HG03025 (cell line): ENCODE results near the gene PPFIBP1.

Source experiments
- ATAC-seq: cut with Tn5 transposase; IDR thresholded peaks from one replicate; pipeline ENCODE4 v1.9.1; 2021; ENCODE audit warnings: mild to moderate bottlenecking, moderate library complexity; ENCODE audit not compliant: unreplicated experiment, low FRiP score

Gene PPFIBP1

DNA sequence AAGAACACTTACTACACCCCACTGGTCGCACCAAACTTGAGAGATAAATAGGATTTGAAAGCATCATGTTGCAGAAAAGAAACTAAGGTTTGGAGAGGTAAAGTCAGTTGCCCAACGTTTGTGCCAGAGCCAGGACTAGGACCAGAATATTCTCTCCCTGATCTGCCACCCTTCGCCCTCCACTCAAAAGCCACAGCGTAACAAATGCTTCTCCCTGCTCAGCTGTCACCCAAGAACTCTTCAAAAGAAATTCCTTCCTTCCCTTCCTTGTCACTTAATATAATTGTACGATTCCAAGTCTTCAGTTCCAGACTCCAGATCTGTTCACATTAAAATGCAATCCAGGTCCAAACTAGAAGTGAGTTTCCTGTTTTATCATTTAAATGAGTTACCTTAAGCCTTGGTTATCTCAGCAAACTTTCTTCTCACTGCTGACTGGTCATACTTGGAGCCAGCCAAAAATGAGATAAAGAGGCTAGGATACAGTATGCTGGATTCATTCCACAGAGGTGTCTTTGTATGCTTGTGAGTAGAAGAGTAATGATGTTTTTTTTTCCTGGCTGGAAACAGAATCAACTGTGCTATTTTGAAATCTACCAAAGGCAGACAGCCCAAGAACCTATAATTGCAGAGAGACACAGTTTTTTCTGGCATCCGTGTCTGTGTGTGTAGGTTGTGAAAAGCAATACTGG is 12.8 kb upstream of the PPFIBP1 start:
- no peak for ATAC-seq

GRCh38 chr12:27511723-27512045 is 12.3 kb upstream of the PPFIBP1 start:
- no peak for ATAC-seq

DNA sequence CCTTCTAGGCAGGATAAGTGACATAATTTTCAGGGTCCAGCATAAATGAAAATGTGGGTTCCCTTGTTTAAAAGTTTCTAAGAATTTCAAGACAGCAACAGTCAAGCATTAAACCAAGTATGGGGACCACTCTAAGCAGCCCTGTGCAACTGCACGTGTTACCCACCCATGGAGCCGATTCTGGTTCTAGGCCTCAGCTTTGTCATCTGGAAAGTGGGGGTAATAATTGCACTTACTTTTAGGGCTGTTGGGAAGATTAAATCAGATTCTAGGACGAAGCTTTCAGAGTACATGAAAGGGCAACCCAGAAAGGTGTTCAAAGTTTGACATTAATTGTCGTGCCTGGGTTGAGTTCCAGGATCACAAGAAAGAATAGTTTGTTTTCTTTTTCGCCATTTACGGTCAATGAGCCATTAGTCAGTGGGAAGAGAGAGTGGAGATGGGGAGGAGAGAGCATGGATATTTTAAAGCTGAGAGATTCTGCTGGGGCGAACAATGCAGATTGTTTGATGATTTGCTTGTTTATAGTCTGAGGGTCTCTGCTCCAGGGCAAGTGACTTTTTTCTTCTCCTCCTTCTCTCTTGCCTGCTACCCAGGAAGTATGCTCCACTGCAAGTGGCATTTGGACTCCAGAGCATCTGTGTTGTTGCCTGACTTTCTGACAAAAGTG is 10.7 kb upstream of the PPFIBP1 start:
- ATAC-seq = no peak

GRCh38 chr12:27515671-27516070 is 8.3 kb upstream of the PPFIBP1 start:
- no peak for ATAC-seq

DNA sequence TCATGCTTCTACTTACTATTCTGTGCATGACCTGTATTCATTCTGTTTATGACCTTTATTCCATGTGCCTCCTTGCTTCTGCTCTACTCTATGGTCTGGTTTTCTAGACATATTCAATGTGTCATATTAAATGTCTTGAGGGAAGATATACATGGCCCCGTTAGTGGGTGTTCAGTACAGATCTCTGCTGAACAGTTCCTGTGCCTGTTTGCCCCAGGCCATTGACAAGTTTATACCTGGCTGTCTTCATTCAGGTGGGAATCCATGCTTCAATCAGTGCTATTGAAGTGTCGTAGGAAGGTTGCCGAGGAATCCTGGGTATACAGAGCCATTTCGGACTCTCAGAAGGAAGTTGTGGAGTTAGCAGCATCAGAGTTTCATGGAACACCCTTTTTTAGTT is 7.4 kb upstream of the PPFIBP1 start:
- no peak for ATAC-seq

- ATAC-seq = no peak
These were observed 6.5 kb upstream of the PPFIBP1 start for GRCh38 chr12:27517546-27517945.

GRCh38 chr12:27517961-27518665 is 5.9 kb upstream of the PPFIBP1 start:
- ATAC-seq = no peak

GRCh38 chr12:27521066-27521465 is 2.9 kb upstream of the PPFIBP1 start:
- no peak for ATAC-seq

DNA sequence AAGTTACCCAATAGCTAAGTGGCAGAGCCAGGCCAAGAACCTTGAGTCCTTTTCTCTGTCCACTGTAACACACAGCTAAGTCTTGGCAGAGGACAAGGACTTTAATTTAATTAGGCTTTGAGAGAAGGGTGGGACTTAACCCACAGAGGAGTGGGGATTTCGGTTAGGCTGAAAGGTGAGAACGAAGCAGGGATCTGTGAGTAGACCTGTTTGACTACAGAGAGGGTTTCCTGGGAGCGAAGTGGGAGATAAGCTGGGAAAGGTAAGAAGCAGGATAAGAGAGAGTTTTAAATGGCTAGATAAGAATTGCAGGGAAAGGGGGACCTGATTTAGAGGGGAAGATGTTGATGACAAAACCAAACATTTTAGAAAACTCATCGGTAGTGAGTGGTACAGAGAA is 2.0 kb upstream of the PPFIBP1 start:
- no peak for ATAC-seq

- ATAC-seq = no peak
These were observed 733 bp upstream of the PPFIBP1 start for GRCh38 chr12:27523305-27523641.

- no peak for ATAC-seq
These were observed 459 bp downstream of the PPFIBP1 start for GRCh38 chr12:27524494-27524835.

- no peak for ATAC-seq
These were observed 1.1 kb downstream of the PPFIBP1 start for GRCh38 chr12:27524839-27525753.

DNA sequence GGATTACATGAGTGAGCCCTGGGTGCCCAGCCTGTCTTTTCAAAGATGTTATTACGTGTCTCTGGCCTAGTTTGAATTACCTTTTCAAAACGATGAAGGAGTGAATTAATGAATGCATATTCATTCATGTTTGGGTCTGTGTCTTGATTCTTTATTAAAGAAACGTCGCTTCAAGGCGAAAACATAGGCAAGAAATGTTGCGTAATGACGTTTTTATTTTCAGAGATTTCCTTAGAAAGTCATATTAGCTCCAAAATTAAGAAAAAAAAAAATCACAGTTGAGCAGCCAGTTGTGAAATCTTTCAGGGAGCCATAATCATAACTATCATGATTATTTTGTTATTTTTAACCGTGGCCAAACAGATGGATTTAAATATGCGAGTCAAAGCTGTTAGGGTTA is 3.5 kb downstream of the PPFIBP1 start:
- ATAC-seq = no peak

- no peak for ATAC-seq
These were observed 4.8 kb downstream of the PPFIBP1 start for GRCh38 chr12:27528788-27529187.

DNA sequence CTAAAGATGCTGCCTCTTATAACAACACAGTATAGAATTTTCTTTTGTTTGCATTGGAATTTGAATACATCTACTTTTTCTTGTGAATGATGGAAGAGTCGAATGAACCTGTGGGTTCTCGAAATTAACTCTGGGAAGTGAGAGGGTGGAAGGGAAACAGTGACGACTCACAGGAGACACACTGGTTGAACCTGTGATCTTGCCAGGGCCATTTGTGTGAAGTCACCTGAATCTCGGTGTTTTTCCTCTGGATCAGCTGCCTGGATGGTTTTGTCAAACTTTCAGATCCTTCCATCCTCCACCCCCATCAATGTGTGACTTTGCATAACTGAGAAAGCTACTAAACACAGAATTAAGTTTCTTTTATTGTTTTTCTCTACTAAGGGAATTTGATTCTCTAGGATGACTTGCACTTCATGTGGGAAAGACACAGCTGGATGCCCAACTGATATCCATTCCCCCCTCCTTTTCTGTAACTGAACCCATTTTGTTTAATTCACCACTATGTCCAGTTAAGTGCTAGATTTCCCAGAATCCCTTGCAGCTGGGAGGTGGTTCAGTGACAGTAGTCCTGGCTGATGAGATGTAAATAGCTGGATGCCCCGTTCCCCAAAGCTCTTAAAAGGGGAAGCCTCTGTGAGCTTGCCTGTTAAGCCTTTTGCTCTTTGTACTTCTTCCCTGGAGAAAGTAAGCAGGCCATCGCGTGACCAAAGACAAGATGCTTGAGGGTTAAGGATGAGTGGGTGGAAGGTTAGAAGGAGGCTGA is 6.3 kb downstream of the PPFIBP1 start:
- ATAC-seq = no peak

DNA sequence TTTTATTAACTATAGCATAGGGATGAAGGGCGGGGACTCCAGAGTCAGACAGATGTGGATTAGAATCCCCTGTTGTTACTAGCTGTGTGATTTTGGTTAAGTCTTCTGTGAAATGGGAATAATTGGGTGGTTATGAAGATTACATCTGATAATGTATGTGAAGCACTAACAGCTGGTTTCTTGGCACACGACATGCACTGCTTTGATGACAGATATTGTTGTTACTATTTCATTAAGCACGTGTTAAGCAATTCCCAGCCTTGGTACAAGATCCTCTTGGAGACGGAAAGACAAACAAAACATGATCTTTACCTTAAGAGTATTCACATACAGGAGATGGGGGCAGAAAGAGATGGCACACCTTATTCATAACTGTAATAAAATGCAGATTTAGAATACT is 7.9 kb downstream of the PPFIBP1 start:
- ATAC-seq = no peak

DNA sequence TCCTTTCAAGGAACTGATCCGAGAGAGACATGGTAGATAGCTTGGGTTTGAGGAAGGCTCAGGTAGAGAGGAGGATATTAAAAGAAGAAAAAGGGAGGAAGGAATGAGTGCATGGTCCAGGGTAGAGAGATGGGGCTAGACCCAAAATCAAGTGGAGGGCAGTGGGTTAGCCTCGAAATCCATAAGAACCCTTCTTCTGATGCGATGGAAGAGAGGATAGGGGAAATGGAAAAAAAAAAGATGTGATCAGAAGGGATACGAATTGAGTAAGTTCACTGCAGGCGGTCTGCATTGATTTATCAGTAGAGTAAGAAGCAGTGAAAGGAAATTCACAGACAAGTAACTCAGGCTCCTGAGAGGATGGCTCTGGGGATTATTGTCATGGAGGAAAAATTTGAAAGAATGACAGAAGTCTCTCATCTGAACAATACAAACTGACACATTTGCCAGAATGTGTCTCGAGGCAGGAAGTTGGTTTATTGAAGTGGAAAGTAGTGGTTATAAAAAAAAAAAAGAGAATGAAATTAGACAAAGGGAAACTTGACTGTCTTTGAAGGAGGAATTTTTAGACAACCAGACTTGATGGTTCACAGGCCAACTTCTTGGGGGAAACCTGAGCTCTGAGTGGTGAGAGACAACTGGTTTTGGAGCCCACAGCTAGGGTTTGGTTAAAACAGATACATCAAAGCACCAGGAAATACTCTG is 10.2 kb downstream of the PPFIBP1 start:
- ATAC-seq = no peak

DNA sequence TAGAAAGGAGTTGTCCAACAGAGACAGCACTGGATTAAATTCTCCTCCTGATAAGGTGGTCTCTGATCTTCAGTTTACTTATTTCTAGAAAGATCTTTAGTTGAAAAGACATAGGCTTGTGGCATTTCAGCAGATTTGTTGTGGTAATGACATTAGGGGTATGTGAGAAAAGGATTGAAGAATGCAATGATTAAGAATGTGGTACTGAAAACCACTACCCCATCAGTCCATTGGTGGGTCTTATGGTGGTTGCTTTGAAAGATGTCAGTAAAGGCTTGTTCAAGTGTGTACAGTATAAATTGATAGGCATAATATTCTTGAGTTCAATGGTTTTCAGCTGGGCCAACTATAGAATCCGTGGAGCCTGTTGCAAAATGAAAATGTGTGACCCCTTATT is 10.8 kb downstream of the PPFIBP1 start:
- no peak for ATAC-seq

DNA sequence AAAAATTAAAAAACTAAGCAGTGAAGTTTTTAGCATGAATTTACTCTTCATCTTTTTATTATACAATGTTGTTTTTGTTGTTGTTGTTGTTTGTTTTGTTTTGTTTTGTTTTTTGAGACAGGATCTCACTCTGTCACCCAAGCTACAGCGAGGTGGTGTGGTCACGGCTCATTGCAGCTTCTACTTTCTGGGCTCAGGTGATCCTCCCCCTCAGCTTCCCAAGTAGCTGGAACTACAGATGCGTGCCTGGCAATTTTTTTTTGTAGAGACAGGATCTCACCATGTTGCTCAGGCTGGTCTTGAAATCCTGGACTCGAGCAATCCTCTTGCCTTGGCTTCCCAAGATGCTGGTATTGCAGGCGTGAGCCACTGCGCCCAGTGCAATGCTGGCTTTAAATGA is 11.3 kb downstream of the PPFIBP1 start:
- no peak for ATAC-seq
